ENCODE data around the gene SLC39A11. TPM values are rescaled to one million over a fixed set of nuclear protein-coding genes. Genes with fewer than 3 reads are reported as not detected.
A peak's percentile ranks its signal among the peaks of the same experiment; 100 is the strongest.
"Not testable (repeated sequence)": the region's sequence is repeated elsewhere in the genome, so short reads cannot be mapped to it uniquely, and the experiment has no call there.

The SLC39A11 gene
- total RNA-seq, 1 donor from 2014 or later: 34.8 TPM

DNA sequence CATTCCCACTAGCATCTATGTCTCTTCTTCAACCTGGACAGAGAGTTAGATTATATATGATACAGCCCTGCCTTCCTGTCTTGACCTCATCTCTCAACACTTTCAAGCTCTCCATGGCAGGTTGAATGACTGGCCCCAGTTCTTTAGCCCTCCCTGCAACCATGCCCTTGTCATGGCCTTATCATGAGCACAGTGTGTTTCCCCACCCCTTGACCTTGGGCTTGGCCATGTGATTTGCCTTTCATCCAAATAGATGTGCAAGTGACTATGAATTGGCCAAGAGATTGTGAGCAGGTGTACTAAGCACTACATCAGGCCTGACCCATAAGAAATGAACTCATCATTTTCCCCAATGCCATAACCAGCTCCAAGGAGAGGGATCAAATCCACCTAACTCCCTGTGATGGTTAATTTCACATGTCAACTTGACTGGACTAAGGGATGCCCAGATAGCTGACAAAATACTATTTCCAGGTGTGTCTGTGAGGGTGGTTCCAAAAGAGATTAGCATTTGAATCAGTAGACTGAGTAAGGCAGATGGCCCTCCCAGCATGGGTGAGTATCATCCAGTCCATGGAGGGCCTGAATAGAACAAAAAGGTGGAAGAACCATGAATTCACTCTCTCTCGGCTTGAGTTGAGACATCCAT, 97.4 kb downstream of the SLC39A11 start:
- H3K27me3 Mint-ChIP-seq: no peaks in the 10 kb centered on the region
- ATAC-seq (ENCODE audit: low read depth): no peak
- ChIA-PET CTCF (interaction anchor here (1.1 kb wide), 1 partner anchor 12 kb away, joined by 3 read pairs; no protein-coding TSS in a partner anchor), POLR2A (no interaction called here)
- TF ChIP-seq, protein P1, sequence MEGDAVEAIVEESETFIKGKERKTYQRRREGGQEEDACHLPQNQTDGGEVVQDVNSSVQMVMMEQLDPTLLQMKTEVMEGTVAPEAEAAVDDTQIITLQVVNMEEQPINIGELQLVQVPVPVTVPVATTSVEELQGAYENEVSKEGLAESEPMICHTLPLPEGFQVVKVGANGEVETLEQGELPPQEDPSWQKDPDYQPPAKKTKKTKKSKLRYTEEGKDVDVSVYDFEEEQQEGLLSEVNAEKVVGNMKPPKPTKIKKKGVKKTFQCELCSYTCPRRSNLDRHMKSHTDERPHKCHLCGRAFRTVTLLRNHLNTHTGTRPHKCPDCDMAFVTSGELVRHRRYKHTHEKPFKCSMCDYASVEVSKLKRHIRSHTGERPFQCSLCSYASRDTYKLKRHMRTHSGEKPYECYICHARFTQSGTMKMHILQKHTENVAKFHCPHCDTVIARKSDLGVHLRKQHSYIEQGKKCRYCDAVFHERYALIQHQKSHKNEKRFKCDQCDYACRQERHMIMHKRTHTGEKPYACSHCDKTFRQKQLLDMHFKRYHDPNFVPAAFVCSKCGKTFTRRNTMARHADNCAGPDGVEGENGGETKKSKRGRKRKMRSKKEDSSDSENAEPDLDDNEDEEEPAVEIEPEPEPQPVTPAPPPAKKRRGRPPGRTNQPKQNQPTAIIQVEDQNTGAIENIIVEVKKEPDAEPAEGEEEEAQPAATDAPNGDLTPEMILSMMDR (IDR thresholded peaks at IDR 0.05): no peak
- no peaks in the 10 kb centered on the region for H3K36me3 Mint-ChIP-seq (ENCODE audit: low read depth)
- H3K9me3 Mint-ChIP-seq: peaks cover 8% of the 10 kb centered on the region
- no peak overlapping the region for H3K4me3 Mint-ChIP-seq
- peaks cover 11% of the 10 kb centered on the region for H3K4me1 Mint-ChIP-seq
- intact Hi-C loops (cut with micrococcal nuclease): no loop called here
- no peak overlapping the region for H3K27ac Mint-ChIP-seq
- DNase-seq: no peak

DNA sequence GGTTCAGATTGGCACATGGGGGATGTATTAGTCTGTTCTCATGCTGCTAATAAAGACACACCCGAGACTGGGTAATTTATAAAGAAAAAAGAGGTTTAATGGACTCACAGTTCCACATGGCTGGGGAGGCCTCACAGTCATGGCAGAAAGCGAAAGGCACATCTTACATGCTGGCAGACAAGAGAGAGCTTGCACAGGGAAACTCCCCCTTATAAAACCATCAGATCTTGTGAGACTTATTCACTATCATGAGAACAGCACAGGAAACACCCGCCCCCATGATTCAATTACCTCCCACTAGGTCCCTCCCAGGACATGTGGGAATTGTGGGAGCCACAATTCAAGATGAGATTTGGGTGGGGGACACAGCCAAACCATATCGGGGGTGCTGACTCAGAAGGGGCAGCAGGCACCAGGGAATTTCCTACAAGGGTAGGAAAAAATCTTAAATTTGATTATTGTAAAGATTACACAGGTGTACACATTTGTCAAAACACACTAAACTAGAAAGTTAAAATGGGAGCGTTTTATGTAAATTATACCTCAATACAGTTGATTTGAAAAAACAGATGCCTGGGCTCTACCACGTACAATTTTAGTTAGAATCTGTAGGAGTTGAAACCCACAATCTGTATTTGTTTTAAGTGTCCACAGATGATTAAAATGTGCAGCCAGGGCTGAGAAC, 99.6 kb downstream of the SLC39A11 start:
- H3K27me3 Mint-ChIP-seq; H3K9me3 Mint-ChIP-seq; DNase-seq; H3K36me3 Mint-ChIP-seq (ENCODE audit: low read depth); ATAC-seq (ENCODE audit: low read depth); CTCF ChIA-PET; H3K4me3 Mint-ChIP-seq: not testable (repeated sequence)
- Mint-ChIP-seq H3K4me1 (peaks cover 11% of the 10 kb centered on the region), H3K27ac (peak overlapping the region; percentile 41)
- intact Hi-C loops (cut with micrococcal nuclease): loop anchor here (2.0 kb wide), 1 partner anchor 16 kb away; no protein-coding TSS in a partner anchor
- POLR2A ChIA-PET: interaction anchor here (0.7 kb wide), 1 partner anchor 9 kb away, joined by 3 read pairs; no protein-coding TSS in a partner anchor

DNA sequence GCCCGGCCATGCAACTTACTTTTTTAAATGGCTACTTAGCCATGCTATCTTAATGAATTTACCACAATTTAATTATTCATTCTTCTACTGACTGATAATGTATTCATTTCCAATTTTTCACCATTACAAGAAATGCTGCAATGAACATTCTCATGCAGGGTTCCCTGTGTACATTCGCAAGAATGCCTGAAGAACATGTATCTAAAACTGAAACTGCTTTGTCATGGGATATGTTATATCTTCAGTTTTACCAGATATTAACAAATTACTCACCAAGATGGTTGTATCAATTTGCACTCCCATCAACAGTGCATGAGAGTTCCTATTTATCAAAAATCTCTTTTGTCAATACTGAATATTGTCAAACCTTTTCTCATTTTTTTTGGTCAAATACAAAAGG, 100.8 kb downstream of the SLC39A11 start:
- CTCF ChIA-PET: interaction anchor here (1.0 kb wide), 1 partner anchor 165 kb away, joined by 3 read pairs; no protein-coding TSS in a partner anchor
- Mint-ChIP-seq H3K27me3 (no peaks in the 10 kb centered on the region), H3K4me1 (peaks cover 11% of the 10 kb centered on the region), H3K9me3 (peaks cover 8% of the 10 kb centered on the region), H3K4me3 (no peak overlapping the region), H3K36me3 (ENCODE audit: low read depth) (no peaks in the 10 kb centered on the region), H3K27ac (no peak overlapping the region)
- intact Hi-C loops (cut with micrococcal nuclease): loop anchor here (2.0 kb wide), 1 partner anchor 15 kb away; no protein-coding TSS in a partner anchor
- no peak for ATAC-seq (ENCODE audit: low read depth)
- POLR2A ChIA-PET: no interaction called here
- TF ChIP-seq, protein P1 (IDR thresholded peaks at IDR 0.05): no peak
- no peak for DNase-seq

DNA sequence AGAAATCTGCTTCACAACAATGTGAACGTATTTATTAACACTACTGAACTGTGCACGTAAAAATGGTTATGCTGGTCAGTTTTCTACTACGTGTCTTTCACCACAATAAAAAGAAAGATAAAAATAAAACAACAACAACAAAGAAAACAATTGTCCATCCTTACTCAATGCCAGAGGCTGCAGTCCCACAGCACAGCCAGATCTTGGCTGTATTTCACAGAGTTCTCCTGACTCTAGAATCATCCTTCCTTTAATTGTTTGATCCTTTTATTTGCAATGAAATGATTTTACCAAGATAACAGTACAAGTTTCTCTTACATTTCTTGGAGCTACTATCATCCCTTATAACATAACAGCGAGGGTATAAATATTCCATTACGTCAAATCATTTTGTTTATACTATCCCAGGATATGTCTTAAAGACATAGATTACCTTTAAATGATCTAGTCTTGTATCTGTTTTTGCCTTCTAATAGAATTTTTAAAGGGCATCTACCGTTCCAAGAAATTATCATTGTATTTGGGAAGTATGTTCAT, 103.3 kb downstream of the SLC39A11 start:
- ChIA-PET CTCF (no interaction called here), POLR2A (no interaction called here)
- H3K36me3 Mint-ChIP-seq (ENCODE audit: low read depth): no peaks in the 10 kb centered on the region
- TF ChIP-seq, protein P1 (IDR thresholded peaks at IDR 0.05): no peak
- no peak overlapping the region for H3K27ac Mint-ChIP-seq
- no peak for DNase-seq
- no peak for ATAC-seq (ENCODE audit: low read depth)
- intact Hi-C loops (cut with micrococcal nuclease): loop anchor here (5.0 kb wide), 1 partner anchor 262 kb away; no protein-coding TSS in a partner anchor
- H3K27me3 Mint-ChIP-seq: no peaks in the 10 kb centered on the region
- peaks cover 5% of the 10 kb centered on the region for H3K9me3 Mint-ChIP-seq
- H3K4me3 Mint-ChIP-seq: no peak overlapping the region
- peaks cover 11% of the 10 kb centered on the region for H3K4me1 Mint-ChIP-seq

DNA sequence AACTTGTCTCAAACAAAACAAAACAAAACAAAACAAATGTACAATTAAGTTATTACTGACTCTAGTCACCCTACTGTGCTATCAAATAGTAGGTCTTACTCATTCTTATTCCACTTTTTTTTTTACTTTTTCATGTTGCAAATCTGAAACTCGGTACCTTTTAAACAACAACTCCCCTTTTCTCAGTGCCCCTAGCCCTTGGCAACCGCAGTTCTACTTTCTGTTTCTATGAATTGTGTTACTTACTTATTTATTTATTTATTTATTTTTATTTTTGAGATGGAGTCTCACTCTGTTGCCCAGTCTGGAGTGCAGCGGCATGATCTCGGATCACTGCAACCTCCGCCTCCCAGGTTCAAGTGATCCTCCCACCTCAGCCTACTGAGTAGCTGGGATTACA, 104.0 kb downstream of the SLC39A11 start:
- ChIA-PET CTCF (no interaction called here), POLR2A (no interaction called here)
- no peak for ATAC-seq (ENCODE audit: low read depth)
- Mint-ChIP-seq H3K27ac (no peak overlapping the region), H3K36me3 (ENCODE audit: low read depth) (no peaks in the 10 kb centered on the region), H3K9me3 (peaks cover 5% of the 10 kb centered on the region), H3K4me1 (peaks cover 6% of the 10 kb centered on the region), H3K4me3 (no peak overlapping the region), H3K27me3 (no peaks in the 10 kb centered on the region)
- DNase-seq: no peak
- TF ChIP-seq, protein P1 (IDR thresholded peaks at IDR 0.05): no peak
- intact Hi-C loops (cut with micrococcal nuclease): loop anchor here (5.0 kb wide), 1 partner anchor 261 kb away; no protein-coding TSS in a partner anchor
